Measurements from ENCODE around the gene COQ8A.

Gene COQ8A

GRCh38 chr1:227033880-227034279 lies 93.8 kb downstream of the COQ8A start:
- no peak overlapping the region for H3K4me3 ChIP-seq (replicated peaks; ENCODE audit: insufficient read depth, low read length)
- DNase-seq (ENCODE audit: low read depth in 1 of 2, low spot score in 1 of 2) = no peak
- no peaks in the 10 kb centered on the region for H3K27me3 ChIP-seq (ENCODE audit: insufficient read depth, poor library complexity, severe bottlenecking)
- TF ChIP-seq GABPA (IDR thresholded peaks at IDR 0.05; ENCODE audit: low read depth) (no peak), CTCF (IDR thresholded peaks at IDR 0.05; ENCODE audit: insufficient read depth, low read length) (no peak), SPI1 (IDR thresholded peaks at IDR 0.05; ENCODE audit: borderline replicate concordance, low read depth) (no peak), POLR2AphosphoS5 (IDR thresholded peaks at IDR 0.05; ENCODE audit: low read depth) (no peak)
- TF ChIP-seq, protein P1, sequence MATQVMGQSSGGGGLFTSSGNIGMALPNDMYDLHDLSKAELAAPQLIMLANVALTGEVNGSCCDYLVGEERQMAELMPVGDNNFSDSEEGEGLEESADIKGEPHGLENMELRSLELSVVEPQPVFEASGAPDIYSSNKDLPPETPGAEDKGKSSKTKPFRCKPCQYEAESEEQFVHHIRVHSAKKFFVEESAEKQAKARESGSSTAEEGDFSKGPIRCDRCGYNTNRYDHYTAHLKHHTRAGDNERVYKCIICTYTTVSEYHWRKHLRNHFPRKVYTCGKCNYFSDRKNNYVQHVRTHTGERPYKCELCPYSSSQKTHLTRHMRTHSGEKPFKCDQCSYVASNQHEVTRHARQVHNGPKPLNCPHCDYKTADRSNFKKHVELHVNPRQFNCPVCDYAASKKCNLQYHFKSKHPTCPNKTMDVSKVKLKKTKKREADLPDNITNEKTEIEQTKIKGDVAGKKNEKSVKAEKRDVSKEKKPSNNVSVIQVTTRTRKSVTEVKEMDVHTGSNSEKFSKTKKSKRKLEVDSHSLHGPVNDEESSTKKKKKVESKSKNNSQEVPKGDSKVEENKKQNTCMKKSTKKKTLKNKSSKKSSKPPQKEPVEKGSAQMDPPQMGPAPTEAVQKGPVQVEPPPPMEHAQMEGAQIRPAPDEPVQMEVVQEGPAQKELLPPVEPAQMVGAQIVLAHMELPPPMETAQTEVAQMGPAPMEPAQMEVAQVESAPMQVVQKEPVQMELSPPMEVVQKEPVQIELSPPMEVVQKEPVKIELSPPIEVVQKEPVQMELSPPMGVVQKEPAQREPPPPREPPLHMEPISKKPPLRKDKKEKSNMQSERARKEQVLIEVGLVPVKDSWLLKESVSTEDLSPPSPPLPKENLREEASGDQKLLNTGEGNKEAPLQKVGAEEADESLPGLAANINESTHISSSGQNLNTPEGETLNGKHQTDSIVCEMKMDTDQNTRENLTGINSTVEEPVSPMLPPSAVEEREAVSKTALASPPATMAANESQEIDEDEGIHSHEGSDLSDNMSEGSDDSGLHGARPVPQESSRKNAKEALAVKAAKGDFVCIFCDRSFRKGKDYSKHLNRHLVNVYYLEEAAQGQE (IDR thresholded peaks at IDR 0.05; ENCODE audit: insufficient replicate concordance, low read depth) = no peak
- no peak overlapping the region for H3K27ac ChIP-seq (replicated peaks)

DNA sequence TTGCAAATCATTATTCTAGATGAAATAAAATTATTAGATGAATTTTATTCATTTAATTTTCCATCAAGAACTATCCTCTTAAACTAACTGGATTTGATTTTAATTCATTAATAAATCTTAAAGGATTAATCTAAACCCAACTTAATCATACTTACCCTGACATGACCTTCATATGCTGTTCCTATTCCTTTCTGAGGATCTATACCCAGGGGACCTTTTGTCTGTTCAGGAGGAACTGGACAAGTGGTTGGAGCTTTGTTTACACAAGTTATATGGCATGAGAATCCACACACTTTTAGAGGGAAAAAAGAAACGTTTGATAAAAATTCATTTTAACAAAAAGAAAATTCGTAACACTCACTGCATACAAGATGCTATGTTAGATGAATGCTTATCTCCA lies 95.2 kb downstream of the COQ8A start:
- TF ChIP-seq SPI1 (IDR thresholded peaks at IDR 0.05; ENCODE audit: borderline replicate concordance, low read depth) (no peak), POLR2AphosphoS5 (IDR thresholded peaks at IDR 0.05; ENCODE audit: low read depth) (no peak), GABPA (IDR thresholded peaks at IDR 0.05; ENCODE audit: low read depth) (no peak), CTCF (IDR thresholded peaks at IDR 0.05; ENCODE audit: insufficient read depth, low read length) (no peak)
- TF ChIP-seq, protein P1 (IDR thresholded peaks at IDR 0.05; ENCODE audit: insufficient replicate concordance, low read depth) = no peak
- H3K4me3 ChIP-seq (replicated peaks; ENCODE audit: insufficient read depth, low read length) = no peak overlapping the region
- no peak overlapping the region for H3K27ac ChIP-seq (replicated peaks)
- H3K27me3 ChIP-seq (ENCODE audit: insufficient read depth, poor library complexity, severe bottlenecking) = no peaks in the 10 kb centered on the region
- DNase-seq (ENCODE audit: low read depth in 1 of 2, low spot score in 1 of 2) = no peak

- H3K27me3 ChIP-seq (ENCODE audit: insufficient read depth, poor library complexity, severe bottlenecking) = peaks cover 3% of the 10 kb centered on the region
- TF ChIP-seq POLR2AphosphoS5 (IDR thresholded peaks at IDR 0.05; ENCODE audit: low read depth) = no peak
- no peak for TF ChIP-seq CTCF (IDR thresholded peaks at IDR 0.05; ENCODE audit: insufficient read depth, low read length)
- TF ChIP-seq GABPA (IDR thresholded peaks at IDR 0.05; ENCODE audit: low read depth) = no peak
- TF ChIP-seq, protein P1 (IDR thresholded peaks at IDR 0.05; ENCODE audit: insufficient replicate concordance, low read depth) = no peak
- no peak for TF ChIP-seq SPI1 (IDR thresholded peaks at IDR 0.05; ENCODE audit: borderline replicate concordance, low read depth)
- DNase-seq (ENCODE audit: low read depth in 1 of 2, low spot score in 1 of 2) = no peak
- no peak overlapping the region for H3K27ac ChIP-seq (replicated peaks)
- no peak overlapping the region for H3K4me3 ChIP-seq (replicated peaks; ENCODE audit: insufficient read depth, low read length)
These were observed 97.0 kb downstream of the COQ8A start for GRCh38 chr1:227037121-227037520.
